ENCODE data around the gene SASS6. TPM values are rescaled to one million over a fixed set of nuclear protein-coding genes. Genes with fewer than 3 reads are reported as not detected.

Gene SASS6
- total and polyA plus RNA-seq, 9 of the 15 experiments (the other 6 are each of a cell fraction or from before 2014, with no cell fraction given) = 11.6 to 34.1 (median 18.0) TPM

DNA sequence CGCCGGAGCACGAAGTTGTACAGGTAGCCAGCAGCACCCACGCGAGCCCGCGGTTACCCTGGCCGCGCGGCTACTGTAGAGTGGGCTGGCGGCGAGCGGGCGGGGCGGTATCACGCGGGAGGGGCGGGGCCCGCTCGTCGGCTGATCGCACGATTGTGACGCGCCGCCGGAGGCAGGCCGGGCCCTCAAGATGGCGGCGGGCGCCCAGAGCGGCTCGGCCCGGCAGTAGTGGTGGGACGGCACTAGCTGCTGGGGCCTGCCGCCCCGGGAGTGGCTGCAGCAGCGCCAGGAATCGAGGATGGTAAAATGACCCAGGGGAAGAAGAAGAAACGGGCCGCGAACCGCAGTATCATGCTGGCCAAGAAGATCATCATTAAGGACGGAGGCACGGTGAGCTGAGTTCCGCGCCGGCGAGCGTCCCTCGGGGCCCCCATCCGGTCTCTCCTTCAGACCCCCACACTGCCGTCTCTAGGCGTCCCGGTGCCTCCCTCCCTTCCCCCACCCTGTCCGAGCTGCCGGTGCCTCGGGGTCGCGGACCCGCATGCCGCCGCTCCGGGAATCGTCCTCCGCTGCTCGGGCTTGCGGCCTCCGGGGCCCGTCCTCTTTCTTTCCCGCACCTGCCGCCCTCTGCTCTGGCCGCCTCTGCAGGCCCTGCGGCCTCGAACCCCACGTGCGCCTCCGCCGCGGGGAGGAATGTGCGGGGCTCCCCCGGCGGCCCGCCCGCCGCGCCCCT is 94.6 kb downstream of the SASS6 start (continued):
- peak; percentile 37 for TF ChIP-seq E2F8 (IDR thresholded peaks at IDR 0.05; ENCODE audit: low read depth, partially characterized antibody)
- TF ChIP-seq ATF6 (CRISPR knock-in tag; IDR thresholded peaks at IDR 0.05) = no peak; the same call in 1 of the 2 replicates
- no peak for TF ChIP-seq DEAF1 (CRISPR knock-in tag; IDR thresholded peaks at IDR 0.05)
- TF ChIP-seq, protein P1, sequence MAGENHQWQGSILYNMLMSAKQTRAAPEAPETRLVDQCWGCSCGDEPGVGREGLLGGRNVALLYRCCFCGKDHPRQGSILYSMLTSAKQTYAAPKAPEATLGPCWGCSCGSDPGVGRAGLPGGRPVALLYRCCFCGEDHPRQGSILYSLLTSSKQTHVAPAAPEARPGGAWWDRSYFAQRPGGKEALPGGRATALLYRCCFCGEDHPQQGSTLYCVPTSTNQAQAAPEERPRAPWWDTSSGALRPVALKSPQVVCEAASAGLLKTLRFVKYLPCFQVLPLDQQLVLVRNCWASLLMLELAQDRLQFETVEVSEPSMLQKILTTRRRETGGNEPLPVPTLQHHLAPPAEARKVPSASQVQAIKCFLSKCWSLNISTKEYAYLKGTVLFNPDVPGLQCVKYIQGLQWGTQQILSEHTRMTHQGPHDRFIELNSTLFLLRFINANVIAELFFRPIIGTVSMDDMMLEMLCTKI (IDR thresholded peaks at IDR 0.05; ENCODE audit: partially characterized antibody) = no peak
- TF ChIP-seq NUFIP1 (IDR thresholded peaks at IDR 0.05; ENCODE audit: partially characterized antibody) = no peak
- TF ChIP-seq KDM1A (IDR thresholded peaks at IDR 0.05) = no peak
- TF ChIP-seq HNRNPLL (IDR thresholded peaks at IDR 0.05; ENCODE audit: low read depth, low read length, poor library complexity, severe bottlenecking) = no peak
- no peak for TF ChIP-seq HOXB6 (CRISPR knock-in tag; IDR thresholded peaks at IDR 0.05; ENCODE audit: borderline replicate concordance)
- TF ChIP-seq ZNF174 (CRISPR knock-in tag; IDR thresholded peaks at IDR 0.05) = no peak
- TF ChIP-seq, protein P2, sequence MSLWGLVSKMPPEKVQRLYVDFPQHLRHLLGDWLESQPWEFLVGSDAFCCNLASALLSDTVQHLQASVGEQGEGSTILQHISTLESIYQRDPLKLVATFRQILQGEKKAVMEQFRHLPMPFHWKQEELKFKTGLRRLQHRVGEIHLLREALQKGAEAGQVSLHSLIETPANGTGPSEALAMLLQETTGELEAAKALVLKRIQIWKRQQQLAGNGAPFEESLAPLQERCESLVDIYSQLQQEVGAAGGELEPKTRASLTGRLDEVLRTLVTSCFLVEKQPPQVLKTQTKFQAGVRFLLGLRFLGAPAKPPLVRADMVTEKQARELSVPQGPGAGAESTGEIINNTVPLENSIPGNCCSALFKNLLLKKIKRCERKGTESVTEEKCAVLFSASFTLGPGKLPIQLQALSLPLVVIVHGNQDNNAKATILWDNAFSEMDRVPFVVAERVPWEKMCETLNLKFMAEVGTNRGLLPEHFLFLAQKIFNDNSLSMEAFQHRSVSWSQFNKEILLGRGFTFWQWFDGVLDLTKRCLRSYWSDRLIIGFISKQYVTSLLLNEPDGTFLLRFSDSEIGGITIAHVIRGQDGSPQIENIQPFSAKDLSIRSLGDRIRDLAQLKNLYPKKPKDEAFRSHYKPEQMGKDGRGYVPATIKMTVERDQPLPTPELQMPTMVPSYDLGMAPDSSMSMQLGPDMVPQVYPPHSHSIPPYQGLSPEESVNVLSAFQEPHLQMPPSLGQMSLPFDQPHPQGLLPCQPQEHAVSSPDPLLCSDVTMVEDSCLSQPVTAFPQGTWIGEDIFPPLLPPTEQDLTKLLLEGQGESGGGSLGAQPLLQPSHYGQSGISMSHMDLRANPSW (CRISPR knock-in tag; IDR thresholded peaks at IDR 0.05) = peak; percentile 69
- TF ChIP-seq CREB3 (tag; conservative IDR thresholded peaks at IDR 0.05; ENCODE audit: low read depth) = no peak
- peak; percentile 95 for TF ChIP-seq RBFOX2 (IDR thresholded peaks at IDR 0.05; ENCODE audit: low read depth, low read length)
- TF ChIP-seq, protein P3, sequence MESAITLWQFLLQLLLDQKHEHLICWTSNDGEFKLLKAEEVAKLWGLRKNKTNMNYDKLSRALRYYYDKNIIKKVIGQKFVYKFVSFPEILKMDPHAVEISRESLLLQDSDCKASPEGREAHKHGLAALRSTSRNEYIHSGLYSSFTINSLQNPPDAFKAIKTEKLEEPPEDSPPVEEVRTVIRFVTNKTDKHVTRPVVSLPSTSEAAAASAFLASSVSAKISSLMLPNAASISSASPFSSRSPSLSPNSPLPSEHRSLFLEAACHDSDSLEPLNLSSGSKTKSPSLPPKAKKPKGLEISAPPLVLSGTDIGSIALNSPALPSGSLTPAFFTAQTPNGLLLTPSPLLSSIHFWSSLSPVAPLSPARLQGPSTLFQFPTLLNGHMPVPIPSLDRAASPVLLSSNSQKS (CRISPR knock-in tag; IDR thresholded peaks at IDR 0.05) = no peak

Measured in K562 (cell line).